ENCODE results near the gene PEX19.

DNA sequence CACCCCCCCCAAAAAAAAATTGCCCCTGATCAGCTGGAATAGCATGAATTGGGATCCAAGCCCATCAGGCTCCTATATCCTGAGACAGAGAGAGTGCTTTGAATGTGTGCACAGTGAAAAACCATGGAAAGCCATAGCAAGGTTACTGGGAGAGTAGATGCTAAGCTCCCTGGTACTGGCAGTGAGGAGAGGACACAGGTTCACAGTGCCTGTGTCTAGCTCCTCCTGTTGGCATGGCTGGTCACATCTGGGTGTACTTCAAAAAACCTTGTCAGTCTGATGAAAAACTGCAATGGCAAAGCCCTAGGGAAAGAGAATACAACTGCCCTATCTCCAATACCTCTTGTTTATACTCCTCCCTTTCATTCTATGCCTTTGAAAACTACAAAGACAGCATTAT lies 45.2 kb upstream of the PEX19 start:
- TF ChIP-seq, protein P1, sequence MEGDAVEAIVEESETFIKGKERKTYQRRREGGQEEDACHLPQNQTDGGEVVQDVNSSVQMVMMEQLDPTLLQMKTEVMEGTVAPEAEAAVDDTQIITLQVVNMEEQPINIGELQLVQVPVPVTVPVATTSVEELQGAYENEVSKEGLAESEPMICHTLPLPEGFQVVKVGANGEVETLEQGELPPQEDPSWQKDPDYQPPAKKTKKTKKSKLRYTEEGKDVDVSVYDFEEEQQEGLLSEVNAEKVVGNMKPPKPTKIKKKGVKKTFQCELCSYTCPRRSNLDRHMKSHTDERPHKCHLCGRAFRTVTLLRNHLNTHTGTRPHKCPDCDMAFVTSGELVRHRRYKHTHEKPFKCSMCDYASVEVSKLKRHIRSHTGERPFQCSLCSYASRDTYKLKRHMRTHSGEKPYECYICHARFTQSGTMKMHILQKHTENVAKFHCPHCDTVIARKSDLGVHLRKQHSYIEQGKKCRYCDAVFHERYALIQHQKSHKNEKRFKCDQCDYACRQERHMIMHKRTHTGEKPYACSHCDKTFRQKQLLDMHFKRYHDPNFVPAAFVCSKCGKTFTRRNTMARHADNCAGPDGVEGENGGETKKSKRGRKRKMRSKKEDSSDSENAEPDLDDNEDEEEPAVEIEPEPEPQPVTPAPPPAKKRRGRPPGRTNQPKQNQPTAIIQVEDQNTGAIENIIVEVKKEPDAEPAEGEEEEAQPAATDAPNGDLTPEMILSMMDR (IDR thresholded peaks at IDR 0.05): no peak
- no peak for TF ChIP-seq POLR2A (IDR thresholded peaks at IDR 0.05)
